Upper lobe of right lung (tissue), 1 donor: ENCODE data around the gene TNK2. TPM values are rescaled to one million over a fixed set of nuclear protein-coding genes. Genes with fewer than 3 reads are reported as not detected.
A peak's percentile ranks its signal among the peaks of the same experiment; 100 is the strongest.
"Not testable (repeated sequence)": the region's sequence is repeated elsewhere in the genome, so short reads cannot be mapped to it uniquely, and the experiment has no call there.

ENCODE experiments used
- ATAC-seq: fragments of 200-7000 bp; cut with Tn5 transposase; one replicate; pipeline ENCODE4 v1.9.1; 2020; ENCODE audit warnings: mild to moderate bottlenecking, moderate library complexity
- DNase-seq: peaks from one replicate; pipeline ENCODE4 v3.0.0-alpha.2; 2020
- H3K27ac ChIP-seq: fragments of 200-600 bp; one replicate; pipeline ENCODE4 v1.8.0; 2022
- H3K27me3 ChIP-seq: fragments of 200-600 bp; one replicate; pipeline ENCODE4 v1.8.0; 2022; ENCODE audit warnings: mild to moderate bottlenecking
- H3K36me3 ChIP-seq: fragments of 200-600 bp; one replicate; pipeline ENCODE4 v1.8.0; 2022
- H3K4me1 ChIP-seq: fragments of 200-600 bp; one replicate; pipeline ENCODE4 v1.8.0; 2022
- H3K4me3 ChIP-seq: fragments of 200-600 bp; one replicate; pipeline ENCODE4 v1.8.0; 2022; ENCODE audit warnings: mild to moderate bottlenecking
- H3K9me3 ChIP-seq: fragments of 200-600 bp; one replicate; pipeline ENCODE4 v1.8.0; 2022
- CTCF ChIP-seq: fragments of 200-600 bp; IDR thresholded peaks from one replicate; pipeline ENCODE4 v1.8.0; 2022; ENCODE audit warnings: antibody characterized with exemption
- intact Hi-C: fragments of 100-400 bp; cut with DNase I; formaldehyde crosslinking; loops from one replicate; pipeline ENCODE4 v1.11.0; 2022
- total RNA-seq: library from RNA; stranded (reverse); fragmentation: NEBNext Ultra II Directional; extraction: Animal tissue kit (Norgen Biotek cat#: 25700); gene quantifications from one replicate; pipeline ENCODE4 v1.2.1, GENCODE V29; 2021
- donor health status: DM: no; HTN: yes; CAD: no; lungs with severe emphysema.

The TNK2 gene
- total RNA-seq, 1 donor from 2014 or later, result 58.8 TPM

GRCh38 chr3:195825191-195825588, 83.2 kb downstream of the TNK2 start:
- Histone ChIP-seq H3K4me1 (no peaks in the 10 kb centered on the region), H3K9me3 (no peaks in the 10 kb centered on the region), H3K27ac (no peak overlapping the region), H3K36me3 (no peaks in the 10 kb centered on the region), H3K27me3 (no peaks in the 10 kb centered on the region), H3K4me3 (no peak overlapping the region)
- no peak for ATAC-seq
- intact Hi-C loops, result no loop called here
- TF ChIP-seq CTCF, result no peak
- DNase-seq, result no peak

- intact Hi-C loops, H3K27ac ChIP-seq, H3K4me1 ChIP-seq, H3K36me3 ChIP-seq, H3K4me3 ChIP-seq, H3K27me3 ChIP-seq, ATAC-seq, DNase-seq, H3K9me3 ChIP-seq: not testable (repeated sequence)
These were observed 83.7 kb downstream of the TNK2 start for GRCh38 chr3:195824425-195825190.

- Histone ChIP-seq H3K4me3 (no peak overlapping the region), H3K27me3 (no peaks in the 10 kb centered on the region), H3K27ac (peak overlapping the region; percentile 60), H3K9me3 (no peaks in the 10 kb centered on the region), H3K36me3 (no peaks in the 10 kb centered on the region), H3K4me1 (no peaks in the 10 kb centered on the region)
- ATAC-seq (peak; percentile 73), DNase-seq (peak; percentile 87)
- TF ChIP-seq CTCF, result no peak
- intact Hi-C loops, result no loop called here
These were observed 84.4 kb downstream of the TNK2 start for GRCh38 chr3:195823999-195824398.

GRCh38 chr3:195823280-195823679, 85.1 kb downstream of the TNK2 start:
- H3K4me1 ChIP-seq, result no peaks in the 10 kb centered on the region
- no peaks in the 10 kb centered on the region for H3K27me3 ChIP-seq
- no peaks in the 10 kb centered on the region for H3K36me3 ChIP-seq
- no peaks in the 10 kb centered on the region for H3K9me3 ChIP-seq
- peak overlapping the region; percentile 60 for H3K27ac ChIP-seq
- peak; percentile 71 for ATAC-seq
- intact Hi-C loops, result no loop called here
- peak; percentile 86 for DNase-seq
- TF ChIP-seq CTCF, result no peak
- no peak overlapping the region for H3K4me3 ChIP-seq

GRCh38 chr3:195822131-195822696, 86.1 kb downstream of the TNK2 start:
- ATAC-seq (no peak), DNase-seq (no peak)
- intact Hi-C loops, result no loop called here
- Histone ChIP-seq H3K27ac (no peak overlapping the region), H3K36me3 (no peaks in the 10 kb centered on the region), H3K9me3 (no peaks in the 10 kb centered on the region), H3K4me3 (no peak overlapping the region), H3K27me3 (no peaks in the 10 kb centered on the region), H3K4me1 (no peaks in the 10 kb centered on the region)
- no peak for TF ChIP-seq CTCF

- Histone ChIP-seq H3K9me3 (no peaks in the 10 kb centered on the region), H3K36me3 (no peaks in the 10 kb centered on the region), H3K27ac (no peak overlapping the region), H3K4me3 (no peak overlapping the region), H3K4me1 (no peaks in the 10 kb centered on the region), H3K27me3 (no peaks in the 10 kb centered on the region)
- DNase-seq (no peak), ATAC-seq (peak; percentile 51)
- intact Hi-C loops, result no loop called here
- TF ChIP-seq CTCF, result no peak
These were observed 86.8 kb downstream of the TNK2 start for GRCh38 chr3:195821403-195822130.
